GM18520 (cell line): ENCODE results near the gene JMJD8.
"Not testable (repeated sequence)": the region's sequence is repeated elsewhere in the genome, so short reads cannot be mapped to it uniquely, and the experiment has no call there.

Experiments used
- ATAC-seq: cut with Tn5 transposase; IDR thresholded peaks from one replicate; pipeline ENCODE4 v1.9.1; 2021; ENCODE audit not compliant: unreplicated experiment

Gene JMJD8

DNA sequence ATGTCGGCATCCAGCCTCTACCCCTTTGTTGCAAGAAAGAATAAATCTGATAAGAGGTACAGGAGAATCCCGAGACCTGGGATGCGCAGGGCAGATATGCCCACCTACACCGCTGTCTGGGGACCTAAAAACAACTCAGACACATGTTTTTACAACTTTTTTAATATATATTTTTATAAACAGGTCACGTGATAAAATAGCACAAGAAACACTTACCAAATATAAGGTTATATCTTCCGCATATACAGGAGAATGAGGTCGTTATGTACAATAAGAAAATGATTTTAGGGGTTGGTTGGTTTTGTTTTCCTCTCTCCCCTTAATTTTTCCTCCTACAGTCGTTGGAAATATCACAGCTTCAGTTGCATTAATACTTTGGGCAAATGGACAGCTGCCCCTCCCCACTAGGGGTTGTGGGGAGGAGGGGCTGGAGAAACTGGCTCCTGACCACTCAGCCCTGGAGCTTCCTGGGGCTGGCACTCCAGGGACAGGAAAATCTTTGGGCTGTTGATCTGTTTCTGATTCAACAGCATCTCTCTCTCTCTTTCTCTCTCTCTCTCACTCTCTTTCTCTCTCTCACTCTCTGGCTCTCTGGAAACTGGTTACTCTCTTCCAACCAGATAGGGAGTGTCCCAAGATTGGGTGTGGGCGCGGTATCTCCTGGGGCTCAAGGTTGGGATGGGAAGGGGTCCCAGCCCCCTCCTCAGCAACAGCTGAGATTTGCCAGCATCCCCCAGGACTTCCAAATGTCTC, 8.4 kb upstream of the JMJD8 start:
- ATAC-seq = no peak

DNA sequence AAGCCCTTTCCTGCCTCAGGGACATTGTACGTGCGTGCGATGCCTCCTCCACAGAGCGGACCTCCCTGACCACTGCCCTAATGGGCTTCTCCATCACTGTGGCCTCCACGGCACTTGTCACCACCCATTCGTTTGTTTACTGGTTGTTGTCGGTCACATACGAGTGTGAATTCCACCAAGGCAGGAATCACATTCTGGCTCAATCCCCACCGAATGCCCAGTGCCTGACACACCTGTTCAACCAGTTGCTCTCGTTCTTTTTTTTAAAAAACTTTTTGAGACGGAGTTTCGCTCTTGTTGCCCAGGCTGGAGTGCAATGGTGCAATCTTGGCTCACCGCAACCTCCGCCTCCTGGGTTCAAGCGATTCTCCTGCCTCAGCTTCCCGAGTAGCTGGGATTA, 7.1 kb upstream of the JMJD8 start:
- ATAC-seq = not testable (repeated sequence)

GRCh38 chr16:689175-689897, 5.2 kb upstream of the JMJD8 start:
- no peak for ATAC-seq

- ATAC-seq = no peak
Measured at GRCh38 chr16:687499-687898, 3.4 kb upstream of the JMJD8 start.

- no peak for ATAC-seq
Measured at GRCh38 chr16:686459-687260, 2.5 kb upstream of the JMJD8 start.

DNA sequence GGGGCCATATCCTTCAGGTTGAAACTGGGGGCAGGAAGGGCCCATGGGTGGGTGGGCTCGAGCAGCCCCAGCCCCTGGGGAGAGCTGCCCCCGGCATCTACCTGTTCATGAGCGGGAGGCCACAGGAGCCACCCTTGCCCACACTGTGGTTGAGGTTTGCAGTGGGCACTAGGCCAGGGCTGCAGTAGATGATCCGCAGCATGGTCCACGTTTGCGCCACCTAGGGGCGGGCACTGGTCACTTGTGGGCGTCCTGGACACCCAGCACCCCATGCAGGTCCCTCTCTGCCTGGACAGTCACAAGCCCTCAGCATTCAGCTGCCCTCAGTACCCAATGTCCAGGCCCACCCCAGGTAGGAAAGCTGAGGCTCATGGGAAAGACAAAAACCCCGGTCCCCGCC, 1.8 kb upstream of the JMJD8 start:
- no peak for ATAC-seq

DNA sequence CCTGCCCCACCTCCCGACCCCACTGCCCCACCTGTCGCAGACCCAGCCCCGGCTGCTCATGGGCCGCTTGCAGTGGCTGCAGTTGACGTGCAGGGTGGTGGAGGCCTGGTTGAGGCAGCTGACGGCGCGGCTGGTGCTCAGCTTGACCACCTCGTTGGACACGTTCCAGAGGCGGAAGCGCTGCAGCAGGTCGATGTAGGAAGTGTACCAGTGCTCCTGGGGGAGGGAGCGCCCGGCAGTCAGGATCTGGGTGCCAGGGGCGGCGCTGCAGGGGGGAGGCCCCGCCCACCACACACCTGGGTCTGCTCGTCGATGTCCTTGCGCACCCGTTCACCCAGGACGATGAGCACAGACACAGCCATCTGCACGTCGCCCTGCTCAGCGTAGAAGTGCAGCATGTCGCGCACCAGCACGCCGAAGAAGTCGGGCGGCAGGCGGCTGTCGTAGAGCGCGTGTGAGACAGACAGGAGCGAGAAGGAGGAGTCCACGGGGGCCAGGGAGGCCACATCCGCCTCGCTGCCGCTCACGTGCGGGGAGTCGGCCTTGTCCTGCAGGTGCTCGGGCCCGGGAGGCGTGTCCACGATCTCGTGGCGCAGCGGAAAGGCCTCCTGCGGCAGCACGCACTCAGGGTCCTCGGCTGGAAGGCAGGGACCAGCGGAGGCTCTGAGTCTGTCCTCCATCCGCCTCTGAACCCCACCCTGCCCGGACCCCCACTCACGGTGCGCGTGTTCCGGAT, 995 bp upstream of the JMJD8 start:
- no peak for ATAC-seq

DNA sequence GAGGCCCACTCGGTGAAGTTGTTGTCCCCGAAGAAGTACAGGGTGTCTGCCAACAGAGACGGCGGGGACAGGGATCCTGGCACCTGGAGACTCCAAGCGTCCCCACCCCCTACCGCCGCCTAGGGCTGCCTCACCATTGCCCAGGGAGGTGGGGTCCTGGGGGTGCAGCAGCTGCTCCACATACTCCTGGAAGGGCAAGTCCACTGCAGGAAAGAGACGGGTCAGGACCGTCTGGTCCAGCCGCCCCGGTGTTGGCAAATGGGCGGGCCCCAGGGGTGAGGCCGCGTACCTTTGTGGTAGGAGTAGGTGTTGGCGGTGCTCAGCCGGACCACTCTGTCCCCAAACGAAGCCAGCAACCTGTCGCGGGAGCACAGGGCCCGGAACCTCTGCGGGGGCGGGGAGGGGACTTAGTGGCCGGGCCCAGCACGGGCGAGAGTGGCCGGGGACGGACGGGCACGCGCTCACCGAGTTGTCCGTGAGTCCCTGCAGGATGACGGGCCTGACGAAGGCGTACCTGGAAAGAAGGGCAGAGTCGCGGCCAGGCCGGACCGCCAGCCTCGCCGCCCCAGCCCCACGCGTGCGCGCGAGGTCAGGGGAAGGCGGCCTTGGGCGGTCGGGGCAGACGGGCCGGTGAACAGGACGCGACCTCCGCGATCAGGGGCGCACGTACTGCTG, 601 bp downstream of the JMJD8 start:
- no peak for ATAC-seq

DNA sequence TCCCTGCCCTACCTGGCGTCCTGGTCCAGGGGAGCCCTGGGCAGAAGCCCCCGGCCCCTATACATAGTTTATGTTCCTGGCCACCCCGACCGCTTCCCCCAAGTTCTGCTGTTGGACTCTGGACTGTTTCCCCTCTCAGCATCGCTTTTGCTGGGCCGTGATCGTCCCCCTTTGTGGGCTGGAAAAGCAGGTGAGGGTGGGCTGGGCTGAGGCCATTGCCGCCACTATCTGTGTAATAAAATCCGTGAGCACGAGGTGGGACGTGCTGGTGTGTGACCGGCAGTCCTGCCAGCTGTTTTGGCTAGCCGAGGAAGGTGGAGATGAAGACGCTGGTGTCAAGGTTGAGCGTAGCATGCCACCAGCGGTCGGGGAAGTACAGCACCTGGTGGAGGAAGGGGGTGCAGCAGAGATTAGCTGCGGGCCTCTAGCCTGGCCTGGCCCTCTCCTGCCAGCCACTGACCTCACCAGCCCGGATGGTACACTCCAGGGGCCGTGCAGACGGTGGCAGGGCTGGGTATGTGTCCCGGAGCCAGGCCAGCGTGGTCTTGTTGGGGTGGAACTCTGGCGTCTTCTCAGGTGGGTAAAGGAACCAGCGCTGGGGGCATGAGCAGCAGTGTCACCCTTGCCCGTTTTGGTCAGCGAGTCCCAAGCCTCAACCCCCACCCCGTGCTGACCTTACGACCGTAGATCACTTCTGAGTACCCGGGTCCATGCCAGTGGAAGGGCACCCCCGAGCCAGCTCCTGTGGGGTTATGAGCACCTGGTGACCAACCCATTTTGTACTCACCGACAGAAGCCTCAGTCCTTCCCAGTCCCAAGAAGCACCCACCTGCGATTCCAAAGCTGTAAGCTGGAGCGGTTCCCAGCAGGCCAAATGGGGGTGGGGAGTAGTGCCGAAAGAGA, 1.4 kb downstream of the JMJD8 start:
- ATAC-seq = no peak

DNA sequence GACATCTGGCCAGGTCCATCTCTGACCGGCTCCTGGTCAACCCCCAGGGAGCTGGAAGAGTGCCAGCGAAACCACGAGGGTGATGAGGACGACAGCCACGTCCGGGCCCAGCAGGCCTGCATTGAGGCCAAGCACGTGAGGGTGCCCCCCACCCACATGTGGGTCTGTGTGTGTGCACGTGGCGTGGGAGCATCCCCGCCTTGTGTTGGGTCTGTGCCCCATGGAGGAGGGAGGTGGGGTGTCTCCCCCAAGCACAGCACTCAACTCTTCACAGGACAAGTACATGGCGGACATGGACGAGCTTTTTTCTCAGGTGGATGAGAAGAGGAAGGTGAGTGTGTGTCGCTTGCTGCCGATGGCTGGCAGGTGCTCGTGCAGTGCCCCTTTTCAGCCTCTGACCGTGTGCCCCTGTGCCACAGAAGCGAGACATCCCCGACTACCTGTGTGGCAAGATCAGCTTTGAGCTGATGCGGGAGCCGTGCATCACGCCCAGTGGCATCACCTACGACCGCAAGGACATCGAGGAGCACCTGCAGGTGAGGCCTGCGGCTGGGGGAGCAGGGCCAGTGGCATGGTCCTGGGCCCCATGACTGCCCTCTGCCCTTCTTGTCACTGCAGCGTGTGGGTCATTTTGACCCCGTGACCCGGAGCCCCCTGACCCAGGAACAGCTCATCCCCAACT, 2.2 kb downstream of the JMJD8 start:
- ATAC-seq = no peak

GRCh38 chr16:680967-681745, 3.0 kb downstream of the JMJD8 start:
- no peak for ATAC-seq

DNA sequence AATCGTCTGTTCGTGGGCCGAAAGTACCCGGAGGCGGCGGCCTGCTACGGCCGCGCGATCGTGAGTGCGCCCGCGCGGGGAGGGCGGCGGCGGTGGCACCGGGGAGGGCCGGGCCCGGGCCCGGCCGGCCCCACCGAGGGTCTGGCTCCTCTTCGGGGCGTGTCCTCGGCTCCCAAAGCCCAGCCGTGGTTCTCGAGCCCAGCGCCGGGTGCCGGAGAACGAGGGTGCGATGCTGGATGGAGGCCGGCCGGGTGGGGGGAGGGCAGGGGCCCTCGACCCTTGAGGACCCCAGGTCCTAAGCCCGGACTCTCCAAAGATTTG, 3.5 kb downstream of the JMJD8 start:
- no peak for ATAC-seq

DNA sequence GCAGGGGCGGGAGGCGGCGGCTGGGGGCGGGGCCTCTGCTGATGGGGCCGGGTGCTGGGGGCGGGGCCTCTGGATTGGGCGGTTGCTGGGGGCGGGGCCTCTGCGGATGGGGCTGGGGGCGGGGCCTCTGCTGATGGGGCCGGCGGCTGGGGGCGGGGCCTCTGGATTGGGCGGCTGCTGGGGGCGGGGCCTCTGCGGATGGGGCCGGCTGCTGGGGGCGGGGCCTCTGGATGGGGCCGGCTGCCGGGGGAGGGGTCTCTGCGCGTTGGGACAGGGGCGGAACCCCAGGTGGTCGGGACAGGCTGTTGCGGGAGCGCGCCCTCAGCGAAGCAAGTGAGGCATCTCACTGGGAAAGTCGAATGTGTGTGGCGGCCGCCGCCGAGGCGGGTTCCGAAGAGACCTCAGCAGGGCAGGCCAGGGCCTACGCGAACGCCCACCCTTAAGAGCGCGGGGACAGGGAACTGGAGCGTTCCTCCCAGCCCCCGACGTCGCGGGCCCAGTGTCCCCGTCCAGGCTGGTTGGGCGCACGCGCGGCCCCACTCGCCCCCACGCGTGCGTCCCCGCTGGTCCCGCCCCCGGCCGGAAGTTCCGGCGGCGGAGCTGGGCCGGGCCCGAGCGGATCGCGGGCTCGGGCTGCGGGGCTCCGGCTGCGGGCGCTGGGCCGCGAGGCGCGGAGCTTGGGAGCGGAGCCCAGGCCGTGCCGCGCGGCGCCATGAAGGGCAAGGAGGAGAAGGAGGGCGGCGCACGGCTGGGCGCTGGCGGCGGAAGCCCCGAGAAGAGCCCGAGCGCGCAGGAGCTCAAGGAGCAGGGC, 4.1 kb downstream of the JMJD8 start, which contains the start of gene STUB1:
TSS of gene STUB1 (plus strand) at position 597 of the 811 bp plus-strand sequence. CDS start at position 713, 116 bp downstream.
- no peak for ATAC-seq

DNA sequence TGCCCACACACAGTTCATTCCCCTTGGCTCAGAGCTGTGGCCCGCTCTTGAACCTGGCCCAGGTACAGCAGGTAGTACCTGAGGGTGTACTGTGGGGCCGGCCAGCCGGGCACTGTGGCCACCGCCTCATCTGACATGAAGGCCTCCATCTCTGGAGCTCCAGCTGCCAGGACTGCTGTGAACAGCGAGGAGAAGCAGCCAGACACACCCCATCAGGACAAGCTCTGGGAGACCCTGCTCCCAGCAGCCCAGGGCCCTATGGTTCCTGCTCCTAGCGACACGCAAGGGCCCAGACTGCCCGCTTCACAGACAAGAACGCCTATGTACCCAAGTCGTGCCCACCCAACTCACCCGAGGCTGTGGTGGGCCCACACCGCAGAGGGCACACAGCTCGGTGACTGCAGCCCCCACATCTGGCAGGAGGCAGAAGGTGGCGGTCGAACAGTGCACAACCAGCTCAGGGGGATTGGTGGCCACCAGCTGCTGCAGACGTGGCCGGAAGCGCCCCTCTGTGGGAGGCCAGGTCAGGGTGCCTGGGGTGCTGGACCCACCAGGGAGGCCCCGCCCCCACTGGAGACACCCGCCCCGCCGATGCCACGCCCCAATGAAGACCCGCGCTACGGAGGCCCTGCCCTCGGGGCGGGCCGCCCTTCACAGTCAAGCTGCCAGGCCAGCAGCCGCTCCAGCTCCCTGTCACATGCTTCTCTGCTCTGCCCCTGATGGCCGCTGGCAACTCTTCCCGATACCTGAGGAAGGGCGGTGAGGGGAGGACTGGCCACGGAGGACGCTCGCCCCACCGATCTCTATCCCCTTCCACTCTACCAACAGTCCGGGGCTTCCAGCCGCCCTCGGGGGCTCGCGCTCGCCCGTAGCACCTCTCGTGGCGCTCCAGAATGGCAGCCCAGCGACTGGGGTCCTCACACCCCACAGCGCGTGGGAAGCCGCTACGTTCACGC, 5.0 kb downstream of the JMJD8 start:
- ATAC-seq = no peak

DNA sequence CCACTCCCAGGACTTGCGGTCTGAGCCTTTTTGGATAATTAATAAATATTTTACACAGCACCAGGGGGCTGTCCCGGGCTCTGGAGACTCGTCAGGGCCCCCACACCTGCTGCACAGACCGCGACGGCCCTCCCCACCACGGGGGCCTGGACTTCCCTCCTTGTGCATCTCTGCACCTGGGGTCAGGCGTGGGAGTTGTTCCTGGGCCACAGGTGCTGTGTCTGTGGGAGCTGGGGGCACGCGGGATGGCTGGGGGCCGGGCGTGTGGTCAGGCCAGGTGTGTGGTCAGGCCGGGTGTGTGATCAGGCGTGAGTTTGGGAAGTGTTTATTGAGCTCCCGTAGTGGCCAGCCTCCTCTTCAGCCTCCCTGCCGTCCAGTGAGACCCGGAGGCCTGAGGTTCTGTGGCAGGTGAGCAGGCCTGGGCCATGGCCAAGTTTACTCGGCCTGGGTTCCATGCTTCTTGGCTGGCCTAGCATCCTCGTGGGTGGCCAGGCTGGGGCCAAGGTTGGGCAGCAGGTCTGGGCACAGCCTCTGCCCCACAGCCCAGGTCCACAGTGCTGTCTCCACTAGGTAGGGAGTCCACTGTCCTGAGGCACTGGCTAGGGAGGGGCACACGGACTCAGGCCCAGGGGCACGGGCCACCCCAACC, 5.8 kb downstream of the JMJD8 start:
- ATAC-seq = no peak
